IMR-90 (cell line): ENCODE data around the gene RFX1.

Experiments
- BHLHE40 ChIP-seq: fragments of 150-350 bp; IDR thresholded peaks from 2 replicates; pipeline ENCODE4 v1.6.1; 2016; ENCODE audit warnings: mild to moderate bottlenecking, low read depth, low read length
- CEBPB ChIP-seq: IDR thresholded peaks from 2 replicates; pipeline ENCODE4 v1.6.1; 2012; ENCODE audit warnings: low read depth, low read length, improper control_type of control experiment
- FOS ChIP-seq: fragments of 150-350 bp; IDR thresholded peaks from 2 replicates; pipeline ENCODE4 v1.6.1; 2016; ENCODE audit warnings: low read depth, low read length
- MAFK ChIP-seq: IDR thresholded peaks from 2 replicates; pipeline ENCODE4 v1.6.1; 2012; ENCODE audit warnings: low read depth, low read length, improper control_type of control experiment
- MAZ ChIP-seq: IDR thresholded peaks from 2 replicates; pipeline ENCODE4 v1.6.1; 2012; ENCODE audit warnings: low read depth, mild to moderate bottlenecking, low read length, improper control_type of control experiment, moderate library complexity, borderline replicate concordance
- MXI1 ChIP-seq: IDR thresholded peaks from 2 replicates; pipeline ENCODE4 v1.6.1; 2012; ENCODE audit warnings: low read depth, mild to moderate bottlenecking, low read length, moderate library complexity, borderline replicate concordance
- POLR2A ChIP-seq: IDR thresholded peaks from 2 replicates; pipeline ENCODE4 v1.6.1; 2012; ENCODE audit warnings: mild to moderate bottlenecking, low read depth, low read length
- RAD21 ChIP-seq: IDR thresholded peaks from 2 replicates; pipeline ENCODE4 v1.6.1; 2012; ENCODE audit warnings: low read length, improper control_type of control experiment
- RCOR1 ChIP-seq: IDR thresholded peaks from 2 replicates; pipeline ENCODE4 v1.6.1; 2012; ENCODE audit warnings: mild to moderate bottlenecking, low read length, improper control_type of control experiment; ENCODE audit not compliant: insufficient replicate concordance
- RFX5 ChIP-seq: IDR thresholded peaks from 2 replicates; pipeline ENCODE4 v1.8.0; 2012; ENCODE audit warnings: low read depth, mild to moderate bottlenecking, low read length, moderate library complexity
- SMC3 ChIP-seq: fragments of 150-350 bp; IDR thresholded peaks from 2 replicates; pipeline ENCODE4 v1.6.1; 2016; ENCODE audit warnings: low read depth, mild to moderate bottlenecking, antibody characterized with exemption, low read length, moderate library complexity
- TF ChIP-seq, protein P1 (sequence below): conservative IDR thresholded peaks from 2 replicates; pipeline ENCODE4 v1.5.1; 2012; ENCODE audit warnings: mild to moderate bottlenecking, low read depth, low read length, improper control_type of control experiment
- TF ChIP-seq, protein P2 (sequence below): fragments of 150-350 bp; IDR thresholded peaks from 2 replicates; pipeline ENCODE4 v1.6.1; 2016; ENCODE audit warnings: low read depth, mild to moderate bottlenecking, low read length, moderate library complexity, borderline replicate concordance

- TF ChIP-seq SMC3, result no peak
- TF ChIP-seq, protein P1, sequence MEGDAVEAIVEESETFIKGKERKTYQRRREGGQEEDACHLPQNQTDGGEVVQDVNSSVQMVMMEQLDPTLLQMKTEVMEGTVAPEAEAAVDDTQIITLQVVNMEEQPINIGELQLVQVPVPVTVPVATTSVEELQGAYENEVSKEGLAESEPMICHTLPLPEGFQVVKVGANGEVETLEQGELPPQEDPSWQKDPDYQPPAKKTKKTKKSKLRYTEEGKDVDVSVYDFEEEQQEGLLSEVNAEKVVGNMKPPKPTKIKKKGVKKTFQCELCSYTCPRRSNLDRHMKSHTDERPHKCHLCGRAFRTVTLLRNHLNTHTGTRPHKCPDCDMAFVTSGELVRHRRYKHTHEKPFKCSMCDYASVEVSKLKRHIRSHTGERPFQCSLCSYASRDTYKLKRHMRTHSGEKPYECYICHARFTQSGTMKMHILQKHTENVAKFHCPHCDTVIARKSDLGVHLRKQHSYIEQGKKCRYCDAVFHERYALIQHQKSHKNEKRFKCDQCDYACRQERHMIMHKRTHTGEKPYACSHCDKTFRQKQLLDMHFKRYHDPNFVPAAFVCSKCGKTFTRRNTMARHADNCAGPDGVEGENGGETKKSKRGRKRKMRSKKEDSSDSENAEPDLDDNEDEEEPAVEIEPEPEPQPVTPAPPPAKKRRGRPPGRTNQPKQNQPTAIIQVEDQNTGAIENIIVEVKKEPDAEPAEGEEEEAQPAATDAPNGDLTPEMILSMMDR, result no peak
- TF ChIP-seq POLR2A, result no peak
- no peak for TF ChIP-seq MAFK
- TF ChIP-seq MXI1, result no peak
- TF ChIP-seq RAD21, result no peak
- no peak for TF ChIP-seq RFX5
- TF ChIP-seq FOS, result no peak
- no peak for TF ChIP-seq RCOR1
- no peak for TF ChIP-seq MAZ
- no peak for TF ChIP-seq BHLHE40
- TF ChIP-seq, protein P2, sequence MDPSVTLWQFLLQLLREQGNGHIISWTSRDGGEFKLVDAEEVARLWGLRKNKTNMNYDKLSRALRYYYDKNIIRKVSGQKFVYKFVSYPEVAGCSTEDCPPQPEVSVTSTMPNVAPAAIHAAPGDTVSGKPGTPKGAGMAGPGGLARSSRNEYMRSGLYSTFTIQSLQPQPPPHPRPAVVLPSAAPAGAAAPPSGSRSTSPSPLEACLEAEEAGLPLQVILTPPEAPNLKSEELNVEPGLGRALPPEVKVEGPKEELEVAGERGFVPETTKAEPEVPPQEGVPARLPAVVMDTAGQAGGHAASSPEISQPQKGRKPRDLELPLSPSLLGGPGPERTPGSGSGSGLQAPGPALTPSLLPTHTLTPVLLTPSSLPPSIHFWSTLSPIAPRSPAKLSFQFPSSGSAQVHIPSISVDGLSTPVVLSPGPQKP, result no peak
- no peak for TF ChIP-seq CEBPB
These were observed 22.8 kb upstream of the RFX1 start for GRCh38 chr19:14028901-14029300.
